ENCODE data around the gene MMP11.
"Not testable (repeated sequence)": the region's sequence is repeated elsewhere in the genome, so short reads cannot be mapped to it uniquely, and the experiment has no call there.

The MMP11 gene, protein sequence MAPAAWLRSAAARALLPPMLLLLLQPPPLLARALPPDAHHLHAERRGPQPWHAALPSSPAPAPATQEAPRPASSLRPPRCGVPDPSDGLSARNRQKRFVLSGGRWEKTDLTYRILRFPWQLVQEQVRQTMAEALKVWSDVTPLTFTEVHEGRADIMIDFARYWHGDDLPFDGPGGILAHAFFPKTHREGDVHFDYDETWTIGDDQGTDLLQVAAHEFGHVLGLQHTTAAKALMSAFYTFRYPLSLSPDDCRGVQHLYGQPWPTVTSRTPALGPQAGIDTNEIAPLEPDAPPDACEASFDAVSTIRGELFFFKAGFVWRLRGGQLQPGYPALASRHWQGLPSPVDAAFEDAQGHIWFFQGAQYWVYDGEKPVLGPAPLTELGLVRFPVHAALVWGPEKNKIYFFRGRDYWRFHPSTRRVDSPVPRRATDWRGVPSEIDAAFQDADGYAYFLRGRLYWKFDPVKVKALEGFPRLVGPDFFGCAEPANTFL

DNA sequence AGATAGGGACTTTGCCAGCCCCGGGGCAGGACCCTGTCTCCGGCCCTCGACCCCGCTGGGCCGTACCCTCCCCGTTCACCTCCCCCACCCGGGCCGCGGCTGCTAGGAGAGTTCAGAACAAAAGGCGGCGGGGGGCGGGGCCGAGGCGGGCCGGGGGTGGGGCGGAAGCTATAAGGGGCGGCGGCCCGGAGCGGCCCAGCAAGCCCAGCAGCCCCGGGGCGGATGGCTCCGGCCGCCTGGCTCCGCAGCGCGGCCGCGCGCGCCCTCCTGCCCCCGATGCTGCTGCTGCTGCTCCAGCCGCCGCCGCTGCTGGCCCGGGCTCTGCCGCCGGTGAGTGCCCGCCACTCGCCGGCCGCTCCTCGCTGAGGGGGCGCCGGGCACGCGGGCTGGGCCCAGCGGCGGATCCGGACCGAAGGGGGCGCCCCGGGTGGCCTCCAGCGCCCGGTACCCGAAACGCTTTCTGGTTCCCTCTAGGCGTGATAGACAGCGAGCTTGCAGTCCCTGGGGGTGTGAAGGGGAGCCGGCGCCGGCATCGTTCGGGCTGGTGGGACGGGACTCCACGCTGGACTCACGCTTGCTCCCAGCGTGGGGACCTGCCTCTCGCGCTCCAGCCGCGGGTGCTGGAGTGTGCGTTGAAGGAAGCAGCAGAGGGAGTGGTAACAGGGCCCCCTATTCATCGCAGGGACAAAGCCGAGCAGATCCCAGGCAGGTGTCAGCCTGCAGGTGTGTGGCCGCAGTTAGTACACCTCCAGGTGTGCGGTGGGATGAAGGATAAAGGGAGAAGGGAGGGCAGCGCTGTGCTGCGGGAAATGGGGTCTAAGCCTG, at the start of gene MMP11:
TSS of gene MMP11 (plus strand) at position 201 of the 825 bp plus-strand sequence. CDS start at position 223, 22 bp downstream.
- peak; percentile 69 for DNase-seq

DNA sequence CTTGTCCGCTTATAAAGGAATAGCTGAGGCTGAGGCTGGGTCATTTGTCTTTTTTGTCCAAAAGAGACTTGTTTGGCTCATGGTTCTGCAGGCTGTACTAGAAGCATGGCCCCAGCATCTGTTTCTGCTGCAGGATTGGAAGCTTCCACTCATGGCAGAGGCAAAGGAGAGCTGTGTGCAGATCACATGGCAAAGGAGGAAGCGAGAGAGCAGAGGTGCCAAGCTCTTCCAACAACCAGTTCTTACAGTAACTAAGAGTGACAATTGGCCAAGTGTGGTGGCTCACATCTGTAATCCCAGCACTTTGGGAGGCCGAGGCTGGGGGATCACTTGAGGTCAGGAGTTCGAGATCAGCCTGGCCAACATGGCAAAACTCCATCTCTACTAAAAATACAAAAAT, 44.5 kb upstream of the MMP11 start:
- DNase-seq = not testable (repeated sequence)

DNA sequence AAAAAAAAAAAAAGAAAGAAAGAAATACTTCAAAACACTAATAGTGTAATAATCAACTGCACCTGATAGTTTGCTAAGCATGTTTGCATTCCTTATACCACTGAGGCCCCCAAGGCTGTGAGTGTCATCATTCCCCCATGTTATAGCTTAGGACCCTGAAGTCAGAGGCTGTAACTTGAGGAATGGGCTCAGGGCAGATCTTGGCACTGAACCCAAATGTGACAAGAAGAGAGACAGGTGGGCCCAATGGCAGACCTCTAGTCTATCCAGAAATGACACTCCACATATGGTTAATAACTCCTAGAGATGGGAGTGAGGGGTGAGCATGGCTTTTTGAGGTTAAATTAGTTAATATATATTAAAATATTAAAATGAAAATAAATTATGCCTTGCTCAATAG, 35.0 kb upstream of the MMP11 start:
- DNase-seq = no peak

DNA sequence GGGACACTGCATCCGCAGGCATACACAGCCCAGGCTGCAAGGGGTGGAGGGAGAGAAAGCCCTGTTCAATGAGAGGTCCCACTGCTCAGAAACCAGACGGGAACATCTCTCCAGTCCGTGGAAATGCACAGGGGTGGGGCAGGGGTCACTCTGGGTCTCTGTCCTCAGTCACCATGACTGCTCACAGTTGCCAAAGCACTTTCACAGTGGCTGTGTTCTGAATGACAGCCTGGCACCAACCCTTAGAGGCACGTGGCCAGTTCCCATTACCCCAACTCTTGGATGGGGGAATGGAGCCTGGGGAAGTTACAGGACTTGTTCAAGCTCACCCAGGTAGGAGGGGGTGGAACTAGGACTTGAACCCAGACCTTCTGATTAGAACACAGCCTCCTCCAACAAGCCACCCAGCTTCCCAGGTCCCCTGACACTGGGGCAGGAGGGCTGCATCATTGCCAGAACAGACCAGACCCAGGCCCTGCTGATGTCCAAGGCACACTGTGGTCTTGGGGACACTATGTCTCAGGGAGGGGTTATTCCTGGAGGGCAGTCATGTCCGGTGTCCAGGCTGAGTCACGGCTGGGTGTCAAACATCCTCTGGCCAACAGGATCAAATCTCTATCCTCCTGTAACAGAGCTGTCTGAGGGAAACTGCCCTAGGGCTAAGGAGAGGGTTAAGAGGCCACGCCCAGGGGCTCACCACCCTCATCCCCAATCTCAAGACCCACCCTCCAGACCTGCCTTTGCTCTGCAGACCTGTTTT, 30.0 kb upstream of the MMP11 start:
- no peak for DNase-seq

DNA sequence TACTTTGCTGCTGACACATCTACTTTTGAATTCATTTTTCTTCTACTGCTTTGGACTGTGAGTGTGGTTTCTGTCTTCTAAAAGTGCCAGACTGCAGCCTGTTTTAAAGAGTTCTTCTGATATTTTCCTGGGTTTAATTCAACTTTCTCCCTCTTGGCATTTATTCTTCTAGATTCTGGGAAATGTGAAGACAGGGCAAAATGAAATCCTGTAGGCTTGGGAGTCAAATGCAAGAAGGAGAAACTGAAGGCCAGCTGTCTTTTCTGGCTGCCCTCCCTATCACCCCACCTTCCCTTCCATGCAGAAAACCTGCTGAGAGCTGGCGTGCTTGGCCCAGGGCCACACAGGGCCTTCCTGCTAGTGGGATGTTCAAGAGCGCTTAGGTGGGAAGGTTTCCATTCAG, 29.3 kb upstream of the MMP11 start:
- DNase-seq = no peak

DNA sequence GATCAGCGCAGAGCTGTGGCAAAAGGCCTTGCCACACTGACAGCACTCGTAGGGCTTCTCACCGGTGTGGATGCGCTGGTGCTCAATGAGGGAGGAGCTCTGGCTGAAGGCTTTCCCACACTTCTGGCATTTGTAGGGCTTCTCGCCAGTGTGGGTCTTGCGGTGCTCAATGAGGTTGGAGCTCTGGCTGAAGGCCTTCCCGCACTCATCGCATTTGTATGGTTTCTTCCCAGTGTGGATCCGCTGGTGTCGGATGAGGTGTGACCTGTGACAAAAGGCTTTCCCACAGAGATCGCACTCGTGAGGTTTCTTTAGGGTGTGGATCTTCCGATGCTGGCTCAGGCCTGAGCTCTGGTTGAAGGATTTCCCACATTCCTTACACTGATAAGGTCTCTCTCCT, 28.6 kb upstream of the MMP11 start:
- no peak for DNase-seq

DNA sequence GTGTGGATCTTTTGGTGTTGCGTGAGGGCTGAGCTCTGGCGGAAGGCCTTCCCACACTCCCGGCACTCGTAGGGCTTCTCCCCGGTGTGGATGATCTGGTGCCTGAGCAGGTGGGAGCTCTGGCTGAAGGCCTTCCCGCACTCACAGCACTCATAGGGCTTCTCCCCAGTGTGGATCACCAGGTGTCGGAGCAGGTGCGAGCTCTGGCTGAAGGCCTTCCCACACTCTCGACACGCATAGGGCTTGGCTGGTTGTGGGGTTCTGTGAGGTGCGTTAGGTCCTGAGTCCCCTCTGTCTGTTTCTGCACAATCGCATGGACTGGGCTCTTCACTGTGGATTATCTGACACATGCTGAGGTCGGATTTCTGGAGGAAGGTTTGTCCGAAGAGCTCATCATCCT, 28.2 kb upstream of the MMP11 start:
- no peak for DNase-seq

DNA sequence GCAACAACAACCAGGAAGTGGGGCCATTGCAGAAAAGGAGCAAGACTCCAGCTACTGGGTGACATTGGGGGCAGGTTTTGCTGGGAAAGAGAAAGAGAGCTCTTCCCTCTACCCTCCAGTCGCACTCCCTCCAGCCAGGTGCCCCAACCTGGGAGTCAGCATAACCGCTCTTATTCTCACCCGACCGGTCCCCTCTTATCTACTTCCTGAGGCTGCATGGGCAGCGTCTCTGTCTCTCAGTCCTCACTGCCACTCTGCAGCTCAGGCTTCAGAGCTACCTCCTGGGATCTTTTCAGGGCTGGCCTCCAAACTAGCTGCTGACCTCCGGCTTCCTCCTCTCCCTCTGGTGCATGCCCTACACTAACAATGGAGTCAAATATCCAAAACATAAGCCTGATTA, 26.9 kb upstream of the MMP11 start:
- DNase-seq = no peak

DNA sequence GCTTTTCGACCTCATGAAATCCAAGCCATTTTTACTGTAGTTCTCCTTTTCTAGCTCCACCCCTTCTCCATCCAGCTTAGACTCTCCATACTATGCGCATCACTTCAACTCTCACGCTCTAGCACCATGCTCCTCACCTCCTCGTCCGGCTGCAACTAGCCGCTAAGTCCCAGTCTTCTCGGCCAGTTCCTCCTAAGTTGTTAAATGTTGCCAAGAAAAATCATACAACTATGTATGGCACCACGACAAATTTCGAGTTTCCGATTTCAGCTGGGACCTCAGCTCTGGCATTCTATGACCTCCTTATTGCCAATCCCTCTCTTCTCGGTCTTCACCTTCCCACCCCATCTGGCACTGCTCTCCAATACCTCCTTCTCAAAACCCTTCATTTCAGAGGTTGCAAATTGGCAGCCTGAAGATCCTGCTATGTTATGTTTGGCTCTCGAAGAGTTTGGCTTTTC, 22.8 kb upstream of the MMP11 start:
- no peak for DNase-seq

DNA sequence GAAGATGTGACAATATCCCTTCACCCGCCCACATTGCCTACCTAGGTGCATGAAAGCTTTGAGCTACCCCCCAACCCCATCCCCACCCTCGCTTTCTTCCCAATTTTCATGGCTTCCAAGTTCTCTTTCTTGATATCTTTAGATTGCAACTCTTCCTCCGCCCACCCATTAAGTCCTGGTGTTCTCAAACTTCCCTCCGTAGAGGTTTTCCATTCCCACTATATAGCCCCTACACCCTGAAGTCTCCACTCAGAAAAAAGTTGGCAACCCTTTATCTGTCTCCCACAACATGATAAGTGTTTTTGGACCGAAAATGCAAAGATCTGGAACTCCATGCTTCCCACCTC, 22.3 kb upstream of the MMP11 start:
- DNase-seq = no peak

DNA sequence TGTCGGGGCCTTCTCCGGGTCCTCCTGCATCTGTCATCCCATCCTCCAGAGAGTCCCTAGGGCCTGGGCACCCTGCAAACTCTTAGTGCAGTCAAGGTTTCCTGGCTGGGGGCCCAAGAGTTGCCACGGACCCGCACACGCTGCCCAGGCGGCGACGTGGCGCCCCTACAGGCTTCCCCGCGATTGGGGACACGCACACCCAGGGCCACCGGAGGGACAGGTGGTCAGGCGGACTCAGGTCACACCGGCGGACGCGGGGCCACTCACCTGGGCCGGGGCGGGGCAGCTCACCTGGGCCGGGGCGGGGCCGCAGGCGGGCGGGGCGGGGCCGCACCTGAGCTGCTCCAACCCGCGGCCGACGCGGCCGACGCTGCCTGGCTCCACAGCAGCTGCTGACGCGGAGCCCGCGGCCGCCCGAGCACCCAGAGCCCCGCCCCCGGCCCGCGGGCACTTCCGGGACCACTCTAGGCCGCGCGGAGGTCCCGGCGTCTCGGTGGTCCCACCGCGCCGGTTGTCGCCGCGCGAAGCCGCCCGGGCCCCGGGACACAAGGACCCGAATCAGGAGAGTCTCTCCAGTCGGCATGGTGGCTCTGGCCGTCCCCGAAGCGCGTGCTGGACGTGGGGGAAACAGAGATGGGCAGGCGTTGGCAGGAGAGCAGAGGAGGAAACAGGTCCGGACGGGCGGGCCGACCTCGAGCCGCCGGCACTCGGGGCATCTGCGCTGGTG, 21.8 kb upstream of the MMP11 start, which contains the start of gene ZNF70:
TSS of gene ZNF70 (minus strand) at position 399 of the 727 bp plus-strand sequence. CDS start 5,972 bp downstream, outside the sequence.
- peak; percentile 82 for DNase-seq

DNA sequence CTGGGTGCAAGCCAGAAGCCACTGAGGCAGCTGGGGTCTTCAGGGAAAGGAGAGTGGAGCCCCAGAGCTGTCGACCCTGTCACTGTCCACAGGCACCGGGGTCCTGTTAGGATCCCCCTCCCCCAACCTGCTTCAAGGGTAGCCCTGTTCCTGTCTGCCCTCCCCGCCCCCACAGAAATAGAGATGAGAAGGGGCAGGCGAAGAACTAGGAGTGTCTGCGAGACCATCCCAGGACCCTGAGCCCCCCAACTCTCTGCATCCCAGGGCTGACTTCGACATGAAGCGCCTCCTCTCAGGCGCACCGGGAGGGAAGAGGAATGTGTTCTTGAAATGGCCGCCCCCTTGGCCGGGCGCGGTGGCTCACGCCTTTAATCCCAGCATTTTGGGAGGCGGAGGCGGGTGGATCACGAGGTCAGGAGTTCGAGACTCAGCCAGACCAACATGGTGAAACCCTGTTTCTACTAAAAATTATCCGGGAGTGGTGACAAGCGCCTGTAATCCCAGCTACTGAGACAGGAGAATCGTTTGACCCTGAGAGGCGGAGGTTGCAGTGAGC, 21.1 kb upstream of the MMP11 start:
- DNase-seq = no peak

DNA sequence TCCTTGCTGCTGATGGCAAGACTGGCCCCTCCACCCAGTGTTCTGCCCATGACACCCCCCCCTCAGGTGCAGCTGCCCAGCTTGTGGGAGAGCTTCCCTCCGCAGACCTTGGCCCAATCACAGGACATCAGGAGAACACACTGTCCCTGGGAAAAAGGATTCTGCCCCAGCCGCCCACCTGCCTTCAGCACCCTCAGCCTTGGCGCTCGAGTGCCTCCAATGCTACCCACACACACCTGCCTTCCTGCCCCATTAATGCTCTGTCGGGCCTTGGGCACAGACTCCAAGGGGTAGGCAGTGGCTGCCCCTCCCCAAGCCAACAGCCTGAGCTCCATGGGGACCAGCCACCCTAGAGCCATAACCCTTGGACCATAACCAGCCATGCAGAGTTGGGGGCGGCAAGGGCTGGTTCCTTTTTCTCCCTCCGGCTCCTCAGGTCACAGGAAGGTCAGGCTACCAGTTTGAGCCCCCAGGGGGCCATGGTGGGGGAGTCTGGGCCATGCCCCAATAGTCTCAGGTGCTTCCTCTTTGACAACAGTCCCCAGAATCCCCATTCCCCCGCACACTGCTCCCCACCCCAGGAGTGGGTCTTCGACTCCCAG, 20.5 kb upstream of the MMP11 start:
- no peak for DNase-seq

DNA sequence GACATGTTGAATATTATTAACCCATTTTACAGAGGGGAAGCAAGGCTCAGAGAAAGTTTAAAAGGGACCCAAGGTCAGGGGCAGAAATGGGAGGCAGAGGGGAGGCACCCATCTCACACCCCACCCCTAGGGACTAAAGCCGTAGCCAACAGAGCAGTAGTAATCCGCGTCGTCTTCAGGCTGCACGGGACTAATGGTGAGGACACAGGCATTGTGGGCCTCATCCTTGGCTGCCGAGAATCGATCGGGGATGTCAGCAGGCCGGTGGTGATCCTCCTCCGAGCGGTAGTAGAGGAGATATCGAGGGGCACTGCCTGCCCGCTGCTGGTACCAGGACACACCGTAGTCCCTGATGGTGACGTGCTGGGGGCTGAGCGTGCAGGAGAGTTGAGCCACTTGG, 19.9 kb upstream of the MMP11 start:
- no peak for DNase-seq

DNA sequence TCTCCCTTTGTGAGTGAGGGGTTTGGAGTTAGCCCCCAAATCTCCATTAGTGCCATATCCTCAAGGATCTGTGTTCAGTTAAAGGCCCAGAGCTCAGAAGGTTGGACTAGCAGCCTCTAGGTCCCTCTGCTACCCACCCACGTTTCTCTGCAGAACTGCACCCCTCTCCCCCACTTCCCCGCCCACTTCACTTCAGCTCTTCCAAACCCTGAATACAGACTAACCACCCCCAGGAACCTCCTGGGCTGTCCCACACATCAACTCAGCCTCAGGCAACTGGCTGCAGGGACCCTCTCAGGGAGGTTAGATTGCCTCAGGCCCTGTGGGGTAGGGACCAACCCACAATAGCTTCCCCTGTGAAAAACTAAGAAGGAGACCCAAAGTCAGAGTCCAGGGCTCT, 19.3 kb upstream of the MMP11 start:
- DNase-seq = no peak

DNA sequence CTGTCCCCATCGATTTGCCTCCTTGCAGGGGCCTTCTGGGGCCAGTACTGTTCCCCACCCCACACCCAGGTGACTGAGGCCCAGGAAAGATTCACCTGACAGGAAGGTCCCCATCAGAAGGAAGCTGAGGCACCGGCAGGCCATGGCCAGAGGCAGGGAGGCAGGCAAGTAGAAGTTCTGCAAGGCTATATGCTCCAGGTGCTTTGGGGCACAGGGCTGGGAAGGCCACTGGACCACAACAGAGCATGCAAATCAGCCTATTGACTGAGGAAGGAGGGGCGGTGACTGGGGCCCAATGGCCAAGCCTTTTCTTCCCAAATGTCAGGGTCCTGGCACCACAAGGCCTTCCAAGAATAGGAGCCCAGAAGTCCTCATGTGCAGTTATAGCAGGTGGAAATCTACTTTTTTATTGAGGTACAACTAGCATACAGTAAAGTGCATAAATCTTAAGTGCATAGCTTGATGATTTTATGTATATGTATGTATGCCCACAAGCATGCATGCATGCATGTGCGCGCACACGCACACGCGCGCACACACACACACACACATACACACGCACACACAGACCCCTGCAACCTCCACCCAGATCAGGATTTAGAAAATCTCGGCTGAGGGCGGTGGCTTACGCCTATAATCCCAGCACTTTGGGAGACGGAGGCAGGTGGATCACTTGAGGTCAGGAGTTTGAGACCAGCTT, 18.3 kb upstream of the MMP11 start, which contains the start of gene VPREB3:
TSS of gene VPREB3 (minus strand) at position 206 of the 700 bp plus-strand sequence. CDS start at position 144, 62 bp downstream.
- DNase-seq = no peak

DNA sequence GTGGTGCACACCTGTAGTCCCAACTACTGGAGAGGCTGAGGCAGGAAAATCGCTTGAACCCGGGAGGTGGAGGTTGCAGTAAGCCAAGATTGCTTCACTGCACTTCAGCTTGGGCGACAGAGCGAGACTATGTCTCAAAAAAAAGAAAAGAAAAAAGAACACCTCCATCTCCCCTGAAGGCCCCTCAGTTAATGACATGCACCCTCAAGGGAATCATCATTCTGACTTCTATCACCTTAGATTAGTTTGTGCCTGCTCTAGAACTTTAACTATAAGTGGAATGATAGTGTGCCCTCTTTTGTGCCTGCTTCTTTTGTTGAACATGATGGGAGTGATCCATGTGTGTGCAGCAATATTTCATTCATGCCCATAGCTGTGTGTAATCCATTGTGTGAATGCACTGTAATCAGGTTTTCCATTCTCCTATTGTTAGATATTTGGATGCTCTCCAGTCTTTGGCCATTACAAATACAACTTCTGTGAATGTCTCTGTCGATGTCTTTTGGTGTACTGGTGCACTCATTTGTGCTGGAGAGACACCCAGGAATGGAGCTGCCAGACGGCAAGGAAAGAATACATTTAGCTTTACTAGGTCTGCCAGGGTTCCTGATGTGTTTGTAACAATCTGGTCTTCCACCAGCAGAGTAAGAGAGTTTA, 17.5 kb upstream of the MMP11 start:
- no peak for DNase-seq

DNA sequence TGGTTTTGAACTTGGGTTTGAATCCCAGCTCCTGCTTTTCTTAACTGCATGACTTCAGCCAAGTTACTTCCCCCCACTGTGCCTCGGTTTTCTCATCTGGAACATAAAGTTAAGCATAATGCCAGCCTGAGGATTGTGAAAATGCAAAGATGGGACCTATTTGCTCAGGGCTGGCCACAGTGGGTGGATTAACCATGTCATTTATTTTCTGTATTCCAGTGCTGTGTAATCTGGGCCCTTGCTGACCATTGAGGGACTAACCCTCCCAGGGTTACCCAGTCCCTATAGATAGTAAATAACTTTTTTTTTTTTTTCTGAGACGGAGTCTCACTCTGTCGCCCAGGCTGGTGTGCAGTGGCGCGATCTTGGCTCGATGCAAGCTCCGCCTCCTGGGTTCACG, 16.9 kb upstream of the MMP11 start:
- DNase-seq = no peak

DNA sequence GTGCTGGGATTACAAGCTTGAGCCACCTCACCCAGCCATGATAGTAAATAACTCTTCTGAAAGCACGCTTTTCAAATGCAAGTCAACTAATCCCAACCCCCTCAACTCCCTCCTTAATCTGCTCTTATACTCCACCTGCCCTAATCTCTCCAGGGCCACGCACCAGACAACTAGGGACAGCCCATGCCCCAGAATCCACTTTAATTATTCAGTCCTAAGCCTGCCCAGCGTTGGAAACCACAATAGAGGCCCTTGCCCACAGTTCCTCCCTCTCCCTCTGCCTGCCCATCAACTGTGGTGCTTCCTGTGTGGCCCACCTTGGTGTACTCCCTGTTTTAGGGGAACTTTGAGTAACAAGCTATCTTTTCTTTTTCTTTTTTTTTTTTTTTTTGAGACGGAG, 15.8 kb upstream of the MMP11 start:
- DNase-seq = no peak

DNA sequence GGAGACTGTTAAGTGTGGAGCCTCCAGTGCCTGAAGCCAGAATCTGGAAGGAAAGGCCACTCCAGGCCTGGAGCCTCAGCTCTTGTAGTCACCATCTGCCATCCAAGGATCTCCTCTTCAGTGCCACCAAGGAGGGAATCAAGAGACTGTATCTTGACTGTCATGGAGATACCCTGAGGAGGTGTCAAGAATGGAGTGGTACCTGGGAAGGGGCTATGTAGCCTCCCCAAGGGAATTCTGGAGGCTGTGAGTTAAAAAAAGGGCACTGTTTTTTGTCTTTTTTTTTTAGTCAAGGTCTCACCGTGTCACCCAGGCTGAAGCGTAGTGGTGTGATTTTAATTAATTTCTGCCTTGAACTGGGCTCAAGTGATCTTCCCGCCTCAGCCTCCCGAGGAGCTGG, 13.1 kb upstream of the MMP11 start:
- DNase-seq = no peak
